ENCODE results near the gene PPIL4.

PPIL4 gene

DNA sequence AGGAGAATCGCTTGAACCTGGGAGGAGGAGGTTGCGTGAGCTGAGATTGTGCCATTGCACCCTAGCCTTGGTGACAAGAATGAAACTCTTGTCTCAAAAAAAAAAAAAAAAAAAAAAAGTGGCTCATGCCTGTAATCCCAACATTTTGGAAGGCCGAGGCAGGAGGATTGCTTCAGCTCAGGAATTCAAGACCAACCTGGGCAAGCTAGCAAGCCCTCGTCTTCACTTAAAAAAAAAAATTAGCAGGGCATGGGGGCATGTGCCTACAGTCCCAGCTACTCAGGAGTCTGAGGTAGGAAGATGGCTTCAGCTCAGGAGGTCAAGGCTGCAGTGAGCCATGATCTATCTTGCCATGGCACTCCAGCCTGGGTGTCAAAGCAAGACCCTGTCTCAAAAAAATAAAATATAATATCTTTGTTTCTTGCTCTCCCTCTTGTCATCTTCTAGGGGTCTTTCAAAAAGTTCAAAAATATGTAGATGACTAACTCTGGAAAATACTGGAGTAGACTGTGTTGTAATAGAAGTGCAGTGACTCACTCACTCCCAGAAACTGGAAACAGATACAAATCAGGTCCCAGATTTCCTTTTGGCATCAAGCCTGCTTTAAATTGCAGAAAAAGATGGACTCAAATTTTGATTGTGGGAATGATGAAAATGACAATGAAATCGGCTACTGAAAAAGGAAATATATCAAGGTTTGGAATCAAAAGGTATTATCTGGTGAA lies 17.5 kb upstream of the PPIL4 start:
- Histone ChIP-seq H3K4me3 (ENCODE audit: low read length) (no peak overlapping the region), H3K27me3 (ENCODE audit: control insufficient read depth, insufficient read depth, low read length) (no peaks in the 10 kb centered on the region), H3K27ac (ENCODE audit: low read depth, low read length) (no peak overlapping the region), H3K36me3 (ENCODE audit: control insufficient read depth, insufficient read depth, low read length) (no peaks in the 10 kb centered on the region), H3K9ac (ENCODE audit: low read length) (no peak overlapping the region), H3K4me1 (ENCODE audit: control insufficient read depth, insufficient read depth, low read length) (no peaks in the 10 kb centered on the region)

DNA sequence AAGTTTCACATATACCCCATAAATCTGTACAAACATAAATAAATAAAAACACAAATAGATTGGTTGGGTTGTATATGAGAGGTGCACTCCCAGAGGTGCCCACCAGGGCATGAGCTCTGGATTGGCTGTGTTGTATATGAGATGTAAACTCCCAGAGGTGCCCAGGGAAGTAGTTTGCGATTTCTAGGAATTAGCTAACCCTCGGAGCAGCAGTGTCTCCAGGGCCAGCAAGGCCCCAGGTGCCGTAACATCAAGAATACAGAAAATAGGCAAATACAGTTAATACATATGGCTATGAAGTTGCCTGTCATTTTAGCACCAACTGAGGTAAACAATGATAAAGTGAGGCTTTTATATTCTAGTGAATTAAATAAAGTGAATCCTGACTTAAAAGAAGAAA lies 14.9 kb upstream of the PPIL4 start:
- Histone ChIP-seq H3K27ac (ENCODE audit: low read depth, low read length) (no peak overlapping the region), H3K4me1 (ENCODE audit: control insufficient read depth, insufficient read depth, low read length) (no peaks in the 10 kb centered on the region), H3K36me3 (ENCODE audit: control insufficient read depth, insufficient read depth, low read length) (no peaks in the 10 kb centered on the region), H3K9ac (ENCODE audit: low read length) (no peak overlapping the region), H3K4me3 (ENCODE audit: low read length) (no peak overlapping the region), H3K27me3 (ENCODE audit: control insufficient read depth, insufficient read depth, low read length) (no peaks in the 10 kb centered on the region)

DNA sequence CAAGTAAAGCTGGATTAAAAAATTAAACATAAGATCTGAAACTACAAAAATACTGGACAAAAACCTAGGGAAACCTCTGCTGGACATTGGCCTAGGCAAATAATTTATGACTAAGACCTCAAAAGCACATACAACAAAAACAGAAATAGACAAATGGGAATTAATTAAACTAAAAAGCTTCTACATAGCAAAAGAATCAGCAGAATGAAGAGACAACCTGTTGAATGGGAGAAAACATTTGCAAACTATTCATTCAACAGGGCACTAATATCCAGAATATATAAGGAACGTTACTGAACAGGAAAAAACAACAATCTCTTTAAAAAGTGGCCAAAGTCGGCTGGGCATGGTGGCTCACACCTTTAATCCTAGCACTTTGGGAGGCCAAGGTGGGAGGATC lies 13.5 kb upstream of the PPIL4 start:
- Histone ChIP-seq H3K36me3 (ENCODE audit: control insufficient read depth, insufficient read depth, low read length) (no peaks in the 10 kb centered on the region), H3K27me3 (ENCODE audit: control insufficient read depth, insufficient read depth, low read length) (no peaks in the 10 kb centered on the region), H3K27ac (ENCODE audit: low read depth, low read length) (no peak overlapping the region), H3K4me1 (ENCODE audit: control insufficient read depth, insufficient read depth, low read length) (no peaks in the 10 kb centered on the region), H3K9ac (ENCODE audit: low read length) (no peak overlapping the region), H3K4me3 (ENCODE audit: low read length) (no peak overlapping the region)

DNA sequence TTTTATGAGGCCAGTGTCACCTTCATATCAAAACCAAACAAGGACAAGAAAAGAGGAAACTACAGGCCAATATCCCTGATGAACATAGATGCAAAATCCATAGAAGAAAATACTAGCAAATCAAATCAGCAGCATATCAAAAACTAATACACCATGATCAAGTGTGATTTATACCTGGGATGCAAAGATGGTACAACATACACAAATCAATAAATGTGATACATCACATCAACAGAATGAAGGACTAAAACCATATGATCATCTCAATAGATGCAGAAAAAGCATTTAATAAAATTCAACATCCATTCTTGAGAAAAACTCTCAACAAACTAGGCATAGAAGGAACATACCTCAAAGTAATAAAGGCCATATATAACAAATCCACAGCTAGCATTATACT lies 12.2 kb upstream of the PPIL4 start:
- no peaks in the 10 kb centered on the region for H3K36me3 ChIP-seq (ENCODE audit: control insufficient read depth, insufficient read depth, low read length)
- H3K27me3 ChIP-seq (ENCODE audit: control insufficient read depth, insufficient read depth, low read length), result no peaks in the 10 kb centered on the region
- no peak overlapping the region for H3K4me3 ChIP-seq (ENCODE audit: low read length)
- H3K27ac ChIP-seq (ENCODE audit: low read depth, low read length), result no peak overlapping the region
- H3K9ac ChIP-seq (ENCODE audit: low read length), result no peak overlapping the region
- no peaks in the 10 kb centered on the region for H3K4me1 ChIP-seq (ENCODE audit: control insufficient read depth, insufficient read depth, low read length)

DNA sequence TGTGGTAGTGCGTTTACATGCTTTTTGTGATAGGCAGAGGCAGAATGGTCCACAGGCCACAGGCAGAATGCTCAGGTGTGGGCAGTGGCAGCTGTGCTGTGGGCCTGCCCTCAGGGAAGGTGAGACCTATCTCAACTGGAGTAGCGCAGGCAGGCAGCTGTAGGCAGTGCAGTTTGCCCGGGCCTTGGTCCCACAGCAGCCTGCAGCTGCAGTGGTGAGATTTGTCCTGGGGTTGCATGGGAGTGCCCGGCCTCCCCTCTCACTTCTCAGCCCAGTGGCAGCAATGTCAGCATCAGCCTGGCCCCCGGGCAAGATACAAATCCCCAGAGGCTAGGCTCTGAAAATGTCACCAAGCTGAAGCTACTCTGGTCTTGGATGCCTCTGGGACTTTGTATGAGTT lies 6.1 kb upstream of the PPIL4 start:
- no peak overlapping the region for H3K27ac ChIP-seq (ENCODE audit: low read depth, low read length)

DNA sequence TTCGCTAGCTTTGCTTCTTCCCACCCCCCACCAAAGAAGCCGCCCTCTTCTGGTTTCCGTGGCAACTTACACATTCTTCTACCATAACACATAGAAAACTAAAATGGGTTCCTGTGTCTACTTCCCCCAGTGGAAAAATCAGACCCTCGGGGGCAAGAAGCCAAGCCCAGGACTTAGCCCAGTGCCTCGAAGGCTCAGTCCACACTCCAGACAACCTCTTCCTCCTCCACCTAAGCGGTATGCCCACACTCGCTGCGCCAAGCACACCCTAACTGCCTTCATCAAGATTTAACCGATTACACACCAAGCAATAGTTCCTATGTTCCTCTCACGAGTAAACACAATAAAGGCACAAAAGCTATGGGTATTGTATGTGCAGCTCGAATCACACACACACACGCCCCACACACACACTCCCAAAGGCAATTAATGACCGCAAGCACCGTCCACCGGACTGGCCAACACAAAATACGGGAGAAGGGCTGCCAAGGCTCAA lies 537 bp downstream of the PPIL4 start:
- Histone ChIP-seq H3K4me1 (ENCODE audit: control insufficient read depth, insufficient read depth, low read length) (peaks cover 14% of the 10 kb centered on the region), H3K27me3 (ENCODE audit: control insufficient read depth, insufficient read depth, low read length) (no peaks in the 10 kb centered on the region), H3K4me3 (ENCODE audit: low read length) (peak overlapping the region; percentile 93), H3K36me3 (ENCODE audit: control insufficient read depth, insufficient read depth, low read length) (no peaks in the 10 kb centered on the region), H3K9ac (ENCODE audit: low read length) (peak overlapping the region; percentile 98), H3K27ac (ENCODE audit: low read depth, low read length) (peak overlapping the region; percentile 97)

More for the DNA sequence above, 6.1 kb upstream of the PPIL4 start:
- Histone ChIP-seq H3K4me1 (ENCODE audit: control insufficient read depth, insufficient read depth, low read length) (no peaks in the 10 kb centered on the region), H3K36me3 (ENCODE audit: control insufficient read depth, insufficient read depth, low read length) (no peaks in the 10 kb centered on the region), H3K27me3 (ENCODE audit: control insufficient read depth, insufficient read depth, low read length) (no peaks in the 10 kb centered on the region), H3K4me3 (ENCODE audit: low read length) (no peak overlapping the region), H3K9ac (ENCODE audit: low read length) (no peak overlapping the region)

DNA sequence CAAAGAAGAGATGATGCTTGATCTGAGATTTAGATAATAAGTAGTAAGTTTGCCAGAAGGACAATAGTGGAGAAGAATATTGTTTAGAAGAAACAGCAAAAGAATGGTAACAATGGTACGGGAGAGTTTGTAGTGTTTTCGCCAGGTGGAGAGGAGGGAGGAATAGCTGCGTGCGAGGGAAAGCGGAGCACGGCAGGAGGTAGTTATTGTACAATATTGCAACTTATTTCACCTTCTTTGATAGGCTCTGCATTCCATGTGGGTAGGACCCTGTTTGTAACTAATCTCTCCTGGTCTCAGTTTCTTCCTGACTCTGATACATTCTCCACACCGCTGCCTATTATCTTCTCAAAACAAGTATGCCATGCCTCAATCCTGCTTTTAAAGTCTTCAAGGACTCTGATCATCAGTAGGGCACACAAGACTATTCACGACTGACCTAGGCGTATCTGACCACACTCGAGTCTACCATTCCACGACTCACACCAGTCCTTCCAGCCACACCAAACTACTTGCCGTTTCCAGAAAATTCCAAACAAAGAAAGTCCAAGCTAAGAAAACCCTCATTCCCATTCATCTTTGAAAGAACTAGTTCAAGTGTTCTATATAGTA lies 1.1 kb downstream of the PPIL4 start:
- H3K9ac ChIP-seq (ENCODE audit: low read length), result peak overlapping the region; percentile 0
- peaks cover 14% of the 10 kb centered on the region for H3K4me1 ChIP-seq (ENCODE audit: control insufficient read depth, insufficient read depth, low read length)
- H3K36me3 ChIP-seq (ENCODE audit: control insufficient read depth, insufficient read depth, low read length), result no peaks in the 10 kb centered on the region
- peak overlapping the region; percentile 93 for H3K4me3 ChIP-seq (ENCODE audit: low read length)
- H3K27ac ChIP-seq (ENCODE audit: low read depth, low read length), result no peak overlapping the region
- no peaks in the 10 kb centered on the region for H3K27me3 ChIP-seq (ENCODE audit: control insufficient read depth, insufficient read depth, low read length)

DNA sequence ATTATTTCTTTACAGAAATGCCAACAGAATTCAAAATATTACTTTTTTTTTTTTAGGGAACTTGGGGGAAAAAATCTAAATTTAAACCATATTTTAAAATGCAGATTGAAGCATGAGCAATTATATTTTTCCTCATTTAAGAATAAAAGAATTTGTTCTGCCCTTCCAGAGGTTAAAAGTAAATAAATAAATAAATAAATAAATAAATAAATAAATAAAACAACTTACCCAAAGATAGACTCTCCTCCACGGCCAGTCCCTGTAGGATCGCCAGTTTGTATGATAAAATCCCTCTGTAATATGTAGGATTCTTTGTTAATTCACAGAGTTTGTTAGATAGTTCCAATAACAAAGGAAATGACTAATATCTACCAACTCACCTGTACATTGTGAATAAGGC lies 4.7 kb downstream of the PPIL4 start:
- H3K4me1 ChIP-seq (ENCODE audit: control insufficient read depth, insufficient read depth, low read length), result peaks cover 11% of the 10 kb centered on the region
- H3K4me3 ChIP-seq (ENCODE audit: low read length), result no peak overlapping the region
- H3K9ac ChIP-seq (ENCODE audit: low read length), result no peak overlapping the region
- no peaks in the 10 kb centered on the region for H3K27me3 ChIP-seq (ENCODE audit: control insufficient read depth, insufficient read depth, low read length)
- no peak overlapping the region for H3K27ac ChIP-seq (ENCODE audit: low read depth, low read length)
- peaks cover 18% of the 10 kb centered on the region for H3K36me3 ChIP-seq (ENCODE audit: control insufficient read depth, insufficient read depth, low read length)

DNA sequence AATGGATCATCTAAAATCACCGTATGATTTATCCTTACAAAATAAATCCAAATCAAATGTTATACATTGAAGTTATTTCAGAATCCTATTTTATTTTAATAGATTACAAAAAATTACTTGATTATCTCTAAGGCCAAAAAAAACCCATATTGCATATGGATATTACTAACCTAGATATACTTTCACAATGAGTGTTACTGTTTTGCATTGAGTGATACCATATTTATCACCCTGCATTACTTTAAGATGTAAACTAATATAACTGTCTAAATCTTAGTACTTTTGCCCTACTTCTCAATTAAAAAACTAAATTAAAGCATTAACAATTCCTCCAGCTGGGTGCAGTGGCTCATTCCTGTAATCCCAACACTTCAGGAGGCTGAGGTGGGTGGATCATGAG lies 11.1 kb downstream of the PPIL4 start:
- Histone ChIP-seq H3K27me3 (ENCODE audit: control insufficient read depth, insufficient read depth, low read length) (no peaks in the 10 kb centered on the region), H3K4me3 (ENCODE audit: low read length) (no peak overlapping the region), H3K9ac (ENCODE audit: low read length) (no peak overlapping the region), H3K27ac (ENCODE audit: low read depth, low read length) (no peak overlapping the region), H3K36me3 (ENCODE audit: control insufficient read depth, insufficient read depth, low read length) (peaks cover 28% of the 10 kb centered on the region), H3K4me1 (ENCODE audit: control insufficient read depth, insufficient read depth, low read length) (no peaks in the 10 kb centered on the region)

DNA sequence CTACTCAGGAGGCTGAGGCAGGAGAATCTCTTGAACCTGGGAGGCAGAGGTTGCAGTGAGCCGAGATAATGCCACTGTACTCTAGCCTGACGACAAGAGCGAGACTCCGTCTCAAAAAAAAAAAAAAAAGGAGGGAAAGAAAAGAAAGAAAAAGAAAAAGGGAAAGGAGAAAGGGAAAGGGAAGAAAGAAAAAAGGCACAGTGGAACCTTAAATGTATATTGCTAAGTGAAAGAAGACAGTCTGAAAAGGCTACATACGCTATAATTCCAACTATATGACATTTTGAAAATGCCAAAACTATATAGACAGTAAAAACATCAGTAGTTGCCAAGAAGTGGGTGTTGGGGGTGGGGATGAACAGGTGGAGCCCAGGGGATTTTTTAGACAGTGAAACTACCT lies 16.2 kb downstream of the PPIL4 start:
- Histone ChIP-seq H3K36me3 (ENCODE audit: control insufficient read depth, insufficient read depth, low read length) (peaks cover 8% of the 10 kb centered on the region), H3K27ac (ENCODE audit: low read depth, low read length) (no peak overlapping the region), H3K9ac (ENCODE audit: low read length) (no peak overlapping the region), H3K27me3 (ENCODE audit: control insufficient read depth, insufficient read depth, low read length) (no peaks in the 10 kb centered on the region), H3K4me3 (ENCODE audit: low read length) (no peak overlapping the region), H3K4me1 (ENCODE audit: control insufficient read depth, insufficient read depth, low read length) (no peaks in the 10 kb centered on the region)

DNA sequence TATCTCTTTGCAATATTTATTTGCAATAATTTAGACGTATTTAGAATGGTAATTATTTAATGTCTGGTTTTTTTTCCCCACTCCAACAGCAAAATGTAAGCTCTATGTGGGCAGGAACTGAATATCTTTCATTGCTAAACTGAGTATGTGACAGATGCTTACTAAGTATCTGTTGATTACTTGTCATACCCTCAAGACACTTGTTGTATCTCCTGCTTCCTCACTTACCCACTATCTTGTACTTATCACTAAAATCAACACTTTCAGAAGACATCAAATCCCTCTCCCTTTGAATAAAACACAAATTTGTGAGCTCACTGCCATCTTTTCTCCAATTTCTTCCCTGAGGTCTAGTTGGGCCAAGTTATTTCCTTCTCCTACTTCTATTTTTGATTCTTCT lies 30.3 kb downstream of the PPIL4 start:
- no peak overlapping the region for H3K9ac ChIP-seq (ENCODE audit: low read length)
- peaks cover 3% of the 10 kb centered on the region for H3K36me3 ChIP-seq (ENCODE audit: control insufficient read depth, insufficient read depth, low read length)
- H3K27me3 ChIP-seq (ENCODE audit: control insufficient read depth, insufficient read depth, low read length), result no peaks in the 10 kb centered on the region
- H3K4me1 ChIP-seq (ENCODE audit: control insufficient read depth, insufficient read depth, low read length), result no peaks in the 10 kb centered on the region
- no peak overlapping the region for H3K4me3 ChIP-seq (ENCODE audit: low read length)
- H3K27ac ChIP-seq (ENCODE audit: low read depth, low read length), result no peak overlapping the region

DNA sequence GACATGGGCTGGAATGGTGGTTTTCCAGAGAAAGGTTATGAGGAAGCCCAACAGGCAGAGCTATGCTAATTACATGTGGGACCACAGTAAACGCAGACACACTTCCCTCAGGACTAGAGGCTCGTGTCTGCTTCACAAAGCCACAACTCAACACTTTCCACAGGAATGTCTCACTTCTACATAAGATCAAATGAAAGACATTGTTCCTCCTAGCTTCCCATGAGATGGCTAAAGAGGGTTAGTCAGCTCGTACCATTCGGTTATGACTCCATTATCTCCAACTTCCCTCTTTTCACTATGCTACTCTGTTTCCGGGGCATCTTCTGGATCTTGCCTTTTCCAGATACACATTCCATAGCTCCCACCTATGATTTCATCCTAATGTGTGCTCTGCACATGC lies 31.9 kb downstream of the PPIL4 start:
- Histone ChIP-seq H3K9ac (ENCODE audit: low read length) (no peak overlapping the region), H3K4me3 (ENCODE audit: low read length) (no peak overlapping the region), H3K27ac (ENCODE audit: low read depth, low read length) (no peak overlapping the region), H3K27me3 (ENCODE audit: control insufficient read depth, insufficient read depth, low read length) (no peaks in the 10 kb centered on the region), H3K36me3 (ENCODE audit: control insufficient read depth, insufficient read depth, low read length) (peaks cover 3% of the 10 kb centered on the region), H3K4me1 (ENCODE audit: control insufficient read depth, insufficient read depth, low read length) (no peaks in the 10 kb centered on the region)
